ENCODE data around the gene CWH43. TPM values are rescaled to one million over a fixed set of nuclear protein-coding genes. Genes with fewer than 3 reads are reported as not detected.
"Not testable (repeated sequence)": the region's sequence is repeated elsewhere in the genome, so short reads cannot be mapped to it uniquely, and the experiment has no call there.

CWH43 gene
- 17.3 TPM for total RNA-seq

DNA sequence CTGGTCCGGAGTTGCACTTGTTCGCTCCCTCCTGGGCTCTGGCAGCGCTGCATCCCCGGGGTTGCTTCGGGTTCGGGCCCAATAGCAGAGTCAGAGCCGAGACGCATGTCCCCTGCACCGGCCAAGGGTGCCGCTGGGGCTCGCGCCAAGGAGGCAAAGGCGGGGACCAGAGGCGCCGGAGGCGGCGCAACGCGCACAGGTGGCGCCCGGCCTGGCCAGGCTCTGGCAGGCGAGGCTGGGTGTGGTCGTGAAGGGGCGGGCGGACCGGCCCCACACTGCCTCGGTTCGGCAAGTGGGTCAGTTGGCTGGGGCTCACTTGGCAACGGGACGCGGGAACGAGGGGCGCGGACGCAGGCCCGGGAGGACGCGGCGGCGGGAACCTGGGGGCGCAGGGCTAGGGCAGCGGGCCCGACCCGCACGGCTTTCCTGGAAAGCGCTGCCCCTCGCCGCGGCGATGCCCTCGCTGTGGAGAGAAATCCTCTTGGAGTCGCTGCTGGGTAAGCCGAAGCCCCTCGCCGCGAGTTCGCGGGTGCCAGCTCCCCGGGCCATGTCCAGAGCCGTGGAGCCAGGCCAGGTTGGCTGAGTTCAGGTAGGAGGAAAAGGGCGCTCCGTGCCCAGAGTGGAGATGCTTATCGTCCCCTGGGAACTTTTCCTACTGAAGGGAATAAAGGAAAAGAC is at the start of gene CWH43:
TSS of gene CWH43 (plus strand) at position 300 of the 678 bp plus-strand sequence. CDS start at position 455, 155 bp downstream.
- no peak for DNase-seq (ENCODE audit: low spot score)

DNA sequence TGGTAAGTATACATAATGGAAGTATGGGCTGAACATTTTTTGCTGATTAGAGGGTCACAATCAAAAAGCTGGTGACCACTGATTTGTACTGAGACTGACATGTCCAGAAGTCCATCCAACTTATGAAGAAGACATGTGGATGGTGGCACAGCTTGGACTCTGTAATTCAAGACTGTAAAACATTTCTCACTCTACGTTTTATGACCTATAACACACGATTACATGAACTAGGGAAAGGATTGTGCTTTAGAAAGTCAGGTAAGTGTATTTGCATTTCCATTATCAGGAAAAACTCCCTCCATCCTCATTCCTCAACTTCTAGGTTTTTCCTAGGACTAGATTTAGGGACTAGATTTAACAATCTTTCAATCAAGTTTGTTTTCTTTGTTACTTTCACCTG is 49.0 kb upstream of the CWH43 start:
- DNase-seq (ENCODE audit: low spot score), result no peak

DNA sequence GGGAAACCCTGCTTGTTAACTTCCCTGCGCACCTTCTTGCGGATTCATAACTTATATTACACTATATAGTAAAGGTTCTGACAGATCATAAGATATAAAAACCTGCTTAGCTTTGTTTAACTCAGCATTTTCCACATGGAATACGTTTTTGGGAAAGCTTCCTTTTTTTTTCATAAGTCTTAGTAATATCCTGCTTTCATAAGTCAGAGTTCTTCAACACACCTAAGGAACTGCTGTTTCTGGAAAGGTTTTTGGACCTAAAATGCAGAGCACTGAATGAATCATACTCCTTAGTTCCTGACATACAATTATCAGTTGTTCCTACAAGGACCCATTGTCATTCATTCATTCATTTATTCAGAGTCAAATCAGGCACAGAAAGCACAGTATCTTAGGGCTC is 47.2 kb upstream of the CWH43 start:
- DNase-seq (ENCODE audit: low spot score), result no peak

DNA sequence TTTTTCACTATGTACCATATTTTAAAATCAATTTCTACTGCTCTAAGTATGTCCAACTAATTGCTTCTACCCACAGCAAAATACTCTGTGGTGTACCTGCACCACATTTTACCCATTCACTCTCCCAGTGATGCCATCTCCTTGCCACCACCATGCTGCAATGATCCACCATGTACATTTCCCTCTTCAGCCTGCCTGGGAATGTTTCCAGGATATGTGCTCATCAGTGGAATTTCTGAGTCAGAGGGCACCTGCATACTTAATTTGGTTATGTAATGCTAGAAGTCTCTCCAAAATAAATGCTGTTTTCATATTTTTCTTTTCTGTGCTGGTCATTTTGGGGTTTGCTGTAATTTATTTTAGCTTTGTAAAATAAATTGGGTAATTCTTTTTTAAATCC is 46.3 kb upstream of the CWH43 start:
- no peak for DNase-seq (ENCODE audit: low spot score)

DNA sequence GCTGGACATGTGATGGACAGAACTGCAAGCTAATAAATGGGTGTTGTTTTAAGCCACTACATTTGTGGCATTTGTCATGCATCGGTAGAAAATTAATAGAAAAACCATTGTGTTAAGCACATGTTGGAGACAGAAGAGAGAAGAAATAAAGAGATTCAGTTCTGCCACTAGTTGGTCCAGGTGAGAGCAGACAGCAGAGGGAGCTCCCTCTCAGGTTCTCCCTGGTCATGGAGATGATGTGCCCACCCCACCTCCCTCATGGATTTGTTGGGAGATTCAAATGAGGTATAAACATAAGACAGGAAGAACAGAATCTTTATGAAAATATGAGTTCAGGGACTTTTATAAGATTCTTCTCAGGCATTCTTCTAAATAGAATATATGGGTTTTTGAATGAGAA is 42.7 kb upstream of the CWH43 start:
- no peak for DNase-seq (ENCODE audit: low spot score)

DNA sequence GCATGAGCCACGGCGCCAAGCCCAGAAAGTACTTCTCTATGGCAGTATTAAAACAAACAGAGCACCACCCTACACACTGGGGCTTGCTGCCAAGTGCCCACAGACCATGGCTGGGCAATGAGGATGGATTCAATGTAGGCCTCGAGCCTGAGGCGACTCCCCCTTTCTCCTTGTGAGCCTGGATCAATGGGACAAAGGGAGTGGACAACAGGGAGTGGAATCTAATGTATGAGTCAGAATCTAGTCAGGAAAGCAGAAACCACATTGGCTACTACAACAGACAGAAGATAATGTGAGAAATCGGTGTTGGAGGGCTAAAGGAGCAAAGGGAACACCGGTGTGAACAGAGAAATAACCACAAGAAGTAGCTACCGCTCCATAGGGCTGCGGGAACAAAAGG is 41.8 kb upstream of the CWH43 start:
- DNase-seq (ENCODE audit: low spot score), result no peak

DNA sequence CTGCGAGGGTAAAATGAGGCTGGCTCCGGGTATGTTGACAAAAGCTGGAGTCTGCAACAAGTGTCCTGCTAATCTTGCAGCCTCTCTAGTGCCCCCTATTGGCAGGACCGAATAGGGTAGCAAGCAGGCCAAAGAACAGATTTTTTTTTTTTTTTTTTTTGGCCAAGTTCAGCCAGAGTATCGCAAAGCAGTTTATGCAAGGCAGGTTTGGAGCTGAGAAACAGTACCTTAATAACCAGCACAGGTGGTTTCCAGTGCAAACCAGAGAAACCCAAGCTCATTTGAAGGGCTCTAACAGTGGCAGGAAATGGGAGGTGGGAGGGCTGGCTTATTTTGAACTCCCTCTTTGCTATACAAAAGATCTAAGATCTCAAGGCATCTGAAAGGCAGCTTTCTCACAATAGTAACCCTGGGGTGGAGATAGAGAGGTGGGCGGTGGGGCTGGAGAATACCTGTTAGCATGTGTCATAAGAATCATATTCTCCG is 41.3 kb upstream of the CWH43 start:
- DNase-seq (ENCODE audit: low spot score), result no peak

DNA sequence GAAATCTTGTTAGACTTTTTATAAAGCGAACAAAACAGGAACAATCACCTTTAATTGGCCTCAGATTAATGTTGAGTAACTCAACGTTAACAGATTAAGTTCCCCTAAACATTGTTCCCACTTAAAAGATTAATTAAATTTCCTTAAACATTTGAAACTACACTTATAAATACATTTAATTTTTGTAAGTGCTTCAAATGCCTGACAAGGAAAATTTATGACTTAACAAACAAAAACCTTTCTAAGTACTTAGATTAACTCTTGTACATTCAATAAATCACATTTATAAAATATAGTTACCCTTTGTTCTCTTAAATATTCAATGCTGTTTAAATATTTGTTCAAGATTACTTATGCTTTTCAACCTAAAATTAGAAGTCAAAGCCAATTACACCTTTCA is 40.1 kb upstream of the CWH43 start:
- no peak for DNase-seq (ENCODE audit: low spot score)

DNA sequence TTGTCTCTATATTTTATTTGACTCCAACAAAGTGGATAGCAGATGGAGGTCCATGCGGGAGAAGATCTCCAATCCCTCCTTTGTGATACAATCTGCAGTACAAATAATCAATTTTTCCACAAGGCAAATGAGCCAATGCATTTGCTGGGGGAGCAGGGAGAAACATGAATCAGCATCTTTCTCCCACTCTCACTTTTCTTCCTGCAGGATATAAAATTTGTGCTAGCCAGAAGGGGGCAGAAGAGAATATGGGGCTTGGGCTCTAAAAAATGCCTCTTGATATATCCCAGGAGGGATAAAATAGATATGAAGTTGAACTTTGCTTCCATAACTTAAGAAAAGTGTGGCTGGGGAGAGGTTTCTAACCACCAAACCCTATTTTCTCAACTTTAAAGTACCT is 38.3 kb upstream of the CWH43 start:
- DNase-seq (ENCODE audit: low spot score), result no peak

DNA sequence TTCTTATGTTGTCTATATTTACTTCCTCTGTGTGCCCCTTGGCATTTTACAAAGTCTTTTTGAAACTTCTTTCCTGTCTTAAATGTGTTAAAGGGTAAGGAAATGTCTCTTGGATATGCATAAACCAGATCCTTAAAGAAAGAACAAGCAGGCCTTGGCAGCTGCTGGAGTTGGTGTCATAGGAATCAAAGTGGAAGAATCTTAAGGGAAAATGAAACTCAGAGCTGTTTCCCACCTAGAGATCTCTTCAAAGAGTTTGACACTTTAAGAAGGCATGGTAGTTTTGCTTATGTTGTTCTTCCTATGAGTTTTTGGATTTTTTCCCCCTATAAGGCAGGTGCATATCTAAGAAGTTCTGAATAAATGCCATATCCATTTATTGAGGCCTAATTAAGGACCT is 37.0 kb upstream of the CWH43 start:
- DNase-seq (ENCODE audit: low spot score), result no peak

DNA sequence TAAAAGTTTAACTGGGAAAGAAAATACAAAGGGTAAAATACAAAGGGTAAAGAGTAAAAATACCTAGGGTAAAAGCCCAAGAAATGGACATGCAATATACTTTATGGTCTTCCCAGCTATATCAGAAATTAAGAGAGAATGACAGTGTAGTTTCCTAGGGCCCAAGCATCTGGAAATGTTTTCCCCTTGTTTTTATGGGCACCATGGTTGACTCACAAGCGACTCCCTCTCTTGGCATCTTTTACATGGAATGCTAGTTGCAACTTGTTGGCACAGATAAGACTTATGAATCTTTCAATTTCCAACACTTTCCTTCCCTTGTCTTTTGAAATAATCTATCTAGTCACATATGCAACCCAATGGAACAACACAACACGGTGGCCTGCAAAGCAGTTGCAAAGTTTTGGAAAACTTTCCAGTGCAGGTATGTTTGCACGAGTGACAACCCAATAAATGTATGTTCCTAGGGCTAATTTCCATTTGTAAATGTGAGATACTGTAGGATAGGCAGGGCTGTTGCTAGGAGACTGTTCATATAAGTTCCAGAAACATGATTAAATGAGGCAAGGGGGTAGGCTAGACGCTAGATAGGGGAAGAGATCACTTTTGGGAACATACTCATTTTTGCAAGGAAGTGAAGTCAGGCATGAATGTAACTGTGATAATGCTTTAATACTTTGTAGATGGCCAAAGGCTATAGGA is 36.4 kb upstream of the CWH43 start:
- no peak for DNase-seq (ENCODE audit: low spot score)

DNA sequence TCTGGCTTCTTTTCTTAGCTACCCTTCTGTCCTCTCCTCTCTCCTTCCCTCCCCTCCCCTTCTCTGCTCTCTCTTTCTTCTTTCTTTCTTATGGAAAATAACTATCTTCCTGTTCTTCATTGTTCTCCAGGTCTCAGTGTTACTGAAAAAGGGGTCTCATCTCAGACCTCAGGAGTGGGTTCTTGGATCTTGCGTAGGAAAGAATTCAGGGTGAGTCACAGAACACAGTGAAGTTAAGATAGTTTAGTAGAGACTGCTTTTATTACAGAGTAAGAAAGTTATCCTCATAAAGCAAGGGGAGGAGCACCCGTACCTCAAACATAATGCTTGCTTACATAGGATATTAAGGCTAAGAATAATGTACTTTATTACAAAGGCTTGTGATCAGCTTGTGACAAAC is 31.8 kb upstream of the CWH43 start:
- DNase-seq (ENCODE audit: low spot score), result no peak

DNA sequence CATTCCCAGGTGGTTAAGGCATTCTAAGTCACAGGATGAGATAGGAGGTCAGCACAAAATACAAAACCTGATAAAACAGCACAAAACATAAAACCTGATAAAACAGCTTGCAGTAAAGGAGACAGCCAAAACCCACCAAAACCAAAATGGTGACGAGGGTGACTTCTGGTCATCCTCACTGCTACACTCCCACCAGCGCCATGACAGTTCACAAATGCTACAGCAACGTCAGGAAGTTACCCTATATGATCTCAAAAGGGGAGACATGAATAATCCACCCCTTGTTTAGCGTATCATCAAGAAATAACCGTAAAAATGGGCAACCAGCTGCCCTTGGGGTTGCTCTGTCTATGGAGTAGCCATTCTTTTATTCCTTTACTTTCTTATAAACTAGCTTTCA is 28.7 kb upstream of the CWH43 start:
- not testable (repeated sequence) for DNase-seq (ENCODE audit: low spot score)

DNA sequence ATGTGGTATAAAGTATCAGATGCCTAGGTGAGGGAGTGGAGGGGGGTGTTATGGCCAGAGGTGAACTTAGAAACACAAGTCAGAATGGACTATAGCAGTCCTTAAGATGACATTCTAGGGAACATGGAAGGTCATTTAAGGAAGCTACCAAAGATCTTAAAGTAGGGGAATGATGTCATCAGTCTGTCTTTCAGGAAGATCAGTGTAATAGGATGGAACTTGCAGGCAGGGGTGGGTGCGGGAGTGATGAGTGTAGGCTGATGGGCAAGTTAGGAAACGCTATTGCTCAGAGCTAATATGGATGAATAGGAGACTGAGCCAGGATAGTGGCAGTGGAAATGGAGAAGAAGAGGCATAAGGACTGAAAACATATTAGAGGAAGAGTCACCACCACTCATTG is 27.5 kb upstream of the CWH43 start:
- DNase-seq (ENCODE audit: low spot score), result no peak

DNA sequence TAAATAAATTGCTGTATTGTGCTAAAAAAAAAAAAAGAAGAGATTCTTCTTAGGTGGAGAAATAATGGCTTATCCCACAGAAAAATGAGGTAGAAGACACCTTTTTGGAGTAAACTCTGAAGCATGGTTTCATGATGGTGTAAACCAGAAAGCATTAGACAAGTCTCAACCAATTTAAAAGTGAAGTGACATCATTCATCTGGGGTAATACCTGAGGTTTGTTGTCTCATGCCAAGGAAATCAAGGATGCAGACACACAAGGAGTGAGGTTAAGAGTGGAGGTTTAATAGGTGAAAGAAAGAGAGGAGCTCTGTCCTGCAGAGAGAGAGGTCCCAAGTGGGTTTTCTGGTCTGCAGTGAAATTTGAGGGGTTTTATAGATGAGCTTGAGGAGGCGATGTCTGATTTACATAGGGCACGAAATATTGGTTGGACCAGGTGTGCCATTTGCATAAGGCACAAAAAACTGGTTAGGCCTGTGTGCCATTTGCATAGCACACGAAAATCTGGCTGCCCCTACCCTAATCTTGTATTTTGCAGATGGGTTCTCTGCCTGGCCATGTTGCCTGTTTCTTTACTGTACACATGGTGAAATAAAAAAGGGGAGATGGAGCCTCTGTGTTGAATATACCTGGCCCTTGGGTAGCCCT is 25.0 kb upstream of the CWH43 start:
- DNase-seq (ENCODE audit: low spot score), result no peak

DNA sequence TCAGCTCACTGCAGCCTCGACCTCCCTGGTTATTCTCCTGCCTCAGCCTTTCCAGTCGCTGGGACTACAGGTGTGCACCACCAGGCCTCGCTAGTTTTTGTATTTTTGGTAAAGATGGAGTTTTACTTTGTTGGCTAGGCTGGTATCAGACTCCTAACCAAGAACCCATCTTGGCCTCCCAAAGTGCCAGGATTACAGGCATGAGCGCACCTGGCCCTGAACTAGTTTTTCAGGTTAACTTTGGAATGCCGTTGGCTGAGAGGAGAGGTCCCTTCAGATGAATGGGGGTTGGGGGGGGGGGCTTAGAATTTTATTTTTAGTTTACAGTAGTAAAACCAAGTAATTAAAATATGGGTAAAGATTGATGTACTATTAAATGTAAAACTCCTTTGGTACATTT is 23.4 kb upstream of the CWH43 start:
- DNase-seq (ENCODE audit: low spot score), result no peak

DNA sequence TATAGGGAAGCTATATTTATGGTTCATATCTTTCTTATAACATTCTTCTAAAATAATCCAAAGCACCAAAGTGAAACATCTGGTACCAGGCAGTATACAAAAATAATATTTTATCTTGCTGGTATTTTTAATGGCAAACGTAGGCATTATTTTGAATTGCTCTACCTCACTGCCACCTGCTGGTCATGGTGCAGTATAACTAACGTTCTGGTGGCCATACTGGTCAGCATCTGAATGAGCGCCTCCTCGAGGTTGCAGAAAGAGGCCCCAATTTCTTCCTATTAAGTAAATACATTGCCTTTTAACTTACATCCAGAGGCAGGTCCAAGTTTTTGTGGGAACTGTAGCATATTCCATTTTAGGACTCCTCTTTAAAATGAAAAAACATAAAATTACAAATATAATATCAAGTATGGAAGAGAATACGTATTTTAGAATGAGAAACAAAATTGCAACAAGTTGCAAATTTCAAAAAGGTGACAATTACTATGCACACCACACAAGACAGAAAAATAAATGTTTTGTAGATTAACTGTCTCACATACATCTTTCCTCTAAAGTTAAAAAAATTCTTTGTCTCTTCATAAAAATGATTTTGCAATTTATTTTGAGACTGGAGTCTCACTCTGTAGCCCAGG is 22.9 kb upstream of the CWH43 start:
- DNase-seq (ENCODE audit: low spot score), result peak; percentile 76

DNA sequence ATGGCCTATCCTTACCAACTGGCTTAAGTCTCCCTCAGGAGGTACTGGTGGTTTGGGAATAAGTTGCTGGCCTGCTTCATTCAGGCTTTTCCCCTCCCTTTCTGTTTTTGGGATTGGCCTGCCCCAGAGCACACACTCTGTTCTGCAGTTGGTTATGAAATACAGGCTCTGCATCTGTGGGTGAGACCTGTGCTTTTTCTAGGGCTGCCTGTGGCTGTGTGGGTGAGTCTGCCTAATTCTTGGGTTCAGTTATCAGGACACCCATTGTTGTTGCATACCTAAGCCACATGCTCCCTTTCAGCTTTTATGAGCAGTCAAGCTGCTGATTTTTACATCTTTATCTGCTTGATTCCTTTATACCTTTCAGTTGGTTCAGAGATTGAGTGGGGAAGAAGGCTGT is 19.0 kb upstream of the CWH43 start:
- DNase-seq (ENCODE audit: low spot score), result no peak

DNA sequence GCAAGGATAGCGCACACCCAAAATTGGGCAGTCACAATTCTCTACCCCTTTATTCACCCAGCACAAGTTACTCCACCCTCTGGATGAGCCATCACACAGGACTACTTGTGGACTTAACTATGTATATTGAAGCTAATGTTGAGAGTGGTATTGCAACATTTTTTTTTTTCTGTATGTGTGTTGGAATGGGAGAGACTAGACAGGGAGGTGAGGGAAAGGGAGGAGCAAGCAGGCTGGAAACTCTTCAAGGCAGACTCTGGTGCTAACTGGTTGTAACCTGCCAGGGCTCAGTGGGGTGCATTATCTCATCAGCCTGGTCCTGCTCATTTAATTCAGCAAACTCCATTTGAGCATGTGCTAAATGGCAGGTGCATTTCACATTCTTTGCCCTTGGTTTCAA is 18.4 kb upstream of the CWH43 start:
- DNase-seq (ENCODE audit: low spot score), result no peak

DNA sequence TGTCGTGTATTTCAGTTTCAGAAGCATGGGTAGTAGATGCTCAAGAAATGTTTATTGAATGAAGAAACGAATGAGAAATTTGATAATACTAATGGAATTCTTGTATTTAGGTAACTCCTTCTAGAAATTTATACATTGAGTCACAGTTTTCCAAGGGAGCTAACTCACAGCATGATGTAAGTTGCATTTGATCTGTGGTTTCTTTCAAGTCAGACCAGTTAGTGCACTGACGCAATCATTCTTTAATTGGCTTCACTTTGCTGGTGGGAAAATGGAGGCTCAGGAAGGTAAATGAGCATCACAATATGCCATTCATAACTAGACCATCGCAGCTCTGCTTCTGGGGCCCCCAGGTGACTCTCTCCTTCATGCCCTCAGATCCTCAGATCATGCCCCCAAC is 17.3 kb upstream of the CWH43 start:
- no peak for DNase-seq (ENCODE audit: low spot score)

DNA sequence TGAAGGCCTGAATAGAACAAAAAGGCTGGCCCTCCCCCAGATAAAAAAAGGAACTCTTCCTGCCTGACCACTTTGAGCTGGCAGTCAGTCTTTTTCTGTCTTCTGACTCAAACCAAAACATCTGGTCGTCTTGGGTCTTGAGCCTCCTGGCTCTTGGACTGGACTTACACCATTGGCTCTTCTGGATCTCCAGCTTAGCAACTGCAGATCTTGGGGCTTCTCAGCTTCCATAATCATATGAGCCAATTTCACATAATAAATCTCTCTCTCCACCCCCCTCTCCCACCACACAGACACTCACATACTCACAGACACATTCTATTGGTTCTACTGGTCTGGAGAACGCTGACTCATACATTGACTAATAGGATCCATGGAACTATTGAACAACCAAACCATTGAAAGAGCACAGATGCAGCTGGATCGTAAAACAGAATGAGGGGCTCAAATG is 15.6 kb upstream of the CWH43 start:
- DNase-seq (ENCODE audit: low spot score), result no peak

DNA sequence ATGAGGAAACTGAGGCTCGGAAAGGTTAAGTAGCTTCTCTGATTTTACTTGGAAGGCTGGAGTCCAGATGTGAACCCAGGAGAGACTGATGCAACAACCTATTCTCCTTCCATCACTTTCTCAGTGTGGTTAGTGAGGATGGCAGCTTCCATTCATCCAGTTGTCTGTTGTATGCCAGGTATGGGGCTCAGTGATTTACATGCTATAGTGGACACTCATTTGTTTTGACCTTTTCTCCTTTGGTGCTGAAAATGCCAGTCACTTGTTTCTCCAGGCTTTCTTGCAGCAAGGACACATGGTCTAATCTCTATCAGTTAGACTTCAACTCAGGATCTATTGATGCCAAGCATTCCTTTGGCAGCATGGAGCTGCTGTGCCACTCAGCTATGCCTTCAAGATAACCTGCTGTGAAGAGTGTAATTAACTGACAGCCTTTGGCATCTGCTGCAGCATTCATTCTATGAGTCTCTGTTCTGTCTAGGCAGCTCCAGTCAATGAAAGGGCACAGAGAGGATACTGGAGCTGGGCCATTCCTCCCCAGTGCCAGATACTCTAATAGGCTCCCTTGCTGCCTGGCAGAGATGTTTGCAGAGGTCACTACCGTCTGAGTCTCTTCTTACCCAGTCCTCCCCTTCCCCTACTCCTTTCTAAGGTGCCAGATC is 11.0 kb upstream of the CWH43 start:
- no peak for DNase-seq (ENCODE audit: low spot score)

Measured in ureter (tissue), 1 donor.